Liver (tissue), 9 donors: ENCODE results near the gene WDR17. TPM values are rescaled to one million over a fixed set of nuclear protein-coding genes. Genes with fewer than 3 reads are reported as not detected.

Experiments used
- DNase-seq: peaks from one replicate; pipeline ENCODE4 v3.0.0-alpha.2; 2017; ENCODE audit warnings: low spot score
- H3K27ac ChIP-seq, 2 donors: one replicate each; pipeline ENCODE4 v1.7.0; 2013; ENCODE audit warnings: inconsistent platforms in 2 of 2, low read length in 2 of 2, control low read depth in 1 of 2, low read depth in 1 of 2, mild to moderate bottlenecking in 1 of 2
- H3K27me3 ChIP-seq, 4 donors: one replicate each; pipeline versions ENCODE4 v1.6.1 to v1.7.0; 2013; ENCODE audit warnings: low read length in 3 of 4, inconsistent platforms in 1 of 4, mild to moderate bottlenecking in 1 of 4, moderate library complexity in 1 of 4; ENCODE audit not compliant: control insufficient read depth in 4 of 4, insufficient read depth in 4 of 4
- H3K36me3 ChIP-seq, 4 donors: one replicate each; pipeline versions ENCODE4 v1.6.1 to v1.7.0; 2013; ENCODE audit warnings: low read length in 3 of 4, mild to moderate bottlenecking in 3 of 4, low read depth in 1 of 4, moderate library complexity in 1 of 4; ENCODE audit not compliant: control insufficient read depth in 4 of 4, insufficient read depth in 3 of 4
- H3K4me1 ChIP-seq, 4 donors: one replicate each; pipeline versions ENCODE4 v1.6.1 to v1.7.0; 2013; ENCODE audit warnings: low read length in 3 of 4, mild to moderate bottlenecking in 3 of 4, moderate library complexity in 1 of 4; ENCODE audit not compliant: control insufficient read depth in 4 of 4, insufficient read depth in 4 of 4
- H3K4me3 ChIP-seq, 3 donors: one replicate each; pipeline versions ENCODE4 v1.6.1 to v1.7.0; 2013; ENCODE audit warnings: low read length in 3 of 3, control low read depth in 1 of 3, low read depth in 1 of 3, mild to moderate bottlenecking in 1 of 3
- H3K9ac ChIP-seq, 2 donors: one replicate each; pipeline ENCODE4 v1.7.0; 2013; ENCODE audit warnings: low read length in 2 of 2, mild to moderate bottlenecking in 2 of 2, moderate library complexity in 2 of 2, control low read depth in 1 of 2, low read depth in 1 of 2
- H3K9me3 ChIP-seq, 4 donors: one replicate each; pipeline versions ENCODE4 v1.6.1 to v1.7.0; 2013; ENCODE audit warnings: low read length in 3 of 4; ENCODE audit not compliant: control insufficient read depth in 4 of 4
- EGR1 ChIP-seq, 2 donors: IDR thresholded peaks; 2 replicates each; pipeline ENCODE4 v1.6.1; 2016 to 2018; ENCODE audit warnings: antibody characterized with exemption in 2 of 2, low read depth in 2 of 2
- FOXA1 ChIP-seq: IDR thresholded peaks from 2 replicates; pipeline ENCODE4 v1.6.1; 2016; ENCODE audit warnings: antibody characterized with exemption
- FOXA2 ChIP-seq: IDR thresholded peaks from 2 replicates; pipeline ENCODE4 v1.6.1; 2016; ENCODE audit warnings: antibody characterized with exemption
- GABPA ChIP-seq, 2 donors: IDR thresholded peaks in 1 of 2; conservative IDR thresholded peaks in 1 of 2; 2 replicates each; pipeline ENCODE4 v1.6.1; 2016; ENCODE audit warnings: antibody characterized with exemption in 2 of 2, mild to moderate bottlenecking in 1 of 2, moderate library complexity in 1 of 2
- HNF4A ChIP-seq, 2 donors: conservative IDR thresholded peaks; 2 replicates each; pipeline ENCODE4 v1.6.1; 2016; ENCODE audit warnings: antibody characterized with exemption in 2 of 2, mild to moderate bottlenecking in 2 of 2
- HNF4G ChIP-seq: IDR thresholded peaks from 2 replicates; pipeline ENCODE4 v1.6.1; 2016; ENCODE audit warnings: antibody characterized with exemption
- JUND ChIP-seq, 2 donors: IDR thresholded peaks; 2 replicates each; pipeline ENCODE4 v1.6.1; 2016; ENCODE audit warnings: antibody characterized with exemption in 2 of 2
- RAD21 ChIP-seq, 2 donors: IDR thresholded peaks; 2 replicates each; pipeline ENCODE4 v1.6.1; 2016; ENCODE audit warnings: antibody characterized with exemption in 2 of 2, mild to moderate bottlenecking in 2 of 2
- RXRA ChIP-seq, 2 donors: IDR thresholded peaks; 2 replicates each; pipeline ENCODE4 v1.6.1; 2017 to 2018; ENCODE audit warnings: antibody characterized with exemption in 2 of 2, mild to moderate bottlenecking in 1 of 2
- SP1 ChIP-seq: IDR thresholded peaks from 2 replicates; pipeline ENCODE4 v1.6.1; 2018; ENCODE audit warnings: antibody characterized with exemption, mild to moderate bottlenecking
- TAF1 ChIP-seq: conservative IDR thresholded peaks from 2 replicates; pipeline ENCODE4 v1.6.1; 2016; ENCODE audit warnings: antibody characterized with exemption, mild to moderate bottlenecking
- YY1 ChIP-seq: IDR thresholded peaks from 2 replicates; pipeline ENCODE4 v1.6.1; 2016; ENCODE audit warnings: antibody characterized with exemption, mild to moderate bottlenecking
- WGBS: extraction: QIAGEN DNeasy Blood & Tissue Kit; methylation state at CpG from one replicate; pipeline ENCODE4 v1.1.7; 2013; 5-methylcytosine and 5-hydroxymethylcytosine counted together
- polyA plus RNA-seq, 2 donors: library from polyadenylated mRNA; stranded (reverse) in 1 of 2; unstranded in 1 of 2; fragments of 200-250 nt in 1 of 2; fragments of >200 nt in 1 of 2; fragmentation: Nextera tagmentation in 1 of 2; extraction: Ambion mirVana in 1 of 2; gene quantifications; one replicate each; pipeline versions ENCODE4 v1.2.1 to v1.2.3, GENCODE V29; 2013 to 2015
- total RNA-seq, 2 donors: library from RNA; depleted of rRNA; stranded (reverse); fragments of >200 nt; gene quantifications; one replicate each; pipeline ENCODE4 v1.2.3, GENCODE V29; 2014
- TF ChIP-seq, protein P1 (sequence below): IDR thresholded peaks from 2 replicates; pipeline ENCODE4 v1.6.1; 2016; ENCODE audit warnings: antibody characterized with exemption
- TF ChIP-seq, protein P2 (sequence below): IDR thresholded peaks from 2 replicates; pipeline ENCODE4 v1.6.1; 2016; ENCODE audit warnings: antibody characterized with exemption, mild to moderate bottlenecking
- TF ChIP-seq, protein P3 (sequence below): IDR thresholded peaks from 2 replicates; pipeline ENCODE4 v1.6.1; 2016; ENCODE audit warnings: antibody characterized with exemption
- TF ChIP-seq, protein P4 (sequence below): IDR thresholded peaks from 2 replicates; pipeline ENCODE4 v1.6.1; 2016; ENCODE audit warnings: antibody characterized with exemption
- donor health status: healthy.
- donor health status: healthy.
- donor health status: healthy.
- donor health status: healthy.
- donor health status: healthy.

The WDR17 gene
- total and polyA plus RNA-seq, 4 donors: 0.14 to 0.84 (median 0.34) TPM

DNA sequence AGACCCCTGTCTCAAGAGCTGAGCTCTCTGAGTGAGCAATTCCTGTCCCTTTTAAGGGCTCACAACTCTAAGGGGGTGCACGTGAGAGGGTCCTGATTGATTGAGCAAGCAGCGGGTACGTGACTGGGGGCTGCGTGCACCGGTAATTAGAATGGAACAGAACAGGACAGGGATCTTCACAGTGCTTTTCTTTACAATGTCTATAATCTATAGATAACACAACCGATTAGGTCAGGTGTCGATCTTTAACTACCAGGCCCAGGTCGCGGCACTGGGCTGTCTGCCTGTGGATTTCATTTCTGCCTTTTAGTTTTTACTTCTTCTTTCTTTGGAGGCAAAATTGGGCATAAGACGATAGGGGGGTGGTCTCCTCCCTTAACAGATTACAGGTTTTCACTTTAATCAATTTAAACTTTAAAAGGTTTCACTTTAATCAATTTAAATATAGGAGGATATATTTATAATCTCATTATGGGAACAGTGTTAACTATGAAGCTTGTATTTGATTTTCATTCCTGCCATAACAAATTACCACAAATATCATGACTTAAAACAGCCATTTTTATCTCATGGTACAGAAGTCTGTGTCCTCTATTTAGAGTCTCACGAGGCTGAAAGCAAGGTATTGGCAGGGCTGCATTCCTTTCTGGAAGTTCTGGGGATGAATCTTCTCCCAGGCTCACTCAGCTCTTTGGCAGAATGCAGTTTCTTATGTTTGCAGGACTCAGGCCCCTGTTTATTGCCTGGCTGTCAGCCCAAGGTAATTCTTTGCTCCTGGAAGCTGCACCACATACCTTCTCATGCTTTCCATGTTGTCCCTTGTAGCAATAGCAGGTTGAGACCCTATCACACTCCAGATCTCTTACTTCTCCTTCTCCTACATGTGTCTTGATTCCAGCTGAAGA is 124.5 kb downstream of the WDR17 start:
- Histone ChIP-seq H3K27ac (no peak overlapping the region), H3K9me3 (no peaks in the 10 kb centered on the region), H3K9ac (no peak overlapping the region), H3K4me1 (peaks cover 0 to 3% (median 2%) of the 10 kb centered on the region in 4 donors), H3K36me3 (no peaks in the 10 kb centered on the region), H3K4me3 (no peak overlapping the region), H3K27me3 (peaks cover 0 to 6% (median 2%) of the 10 kb centered on the region in 4 donors)
- TF ChIP-seq EGR1 (IDR thresholded peaks at IDR 0.05; ENCODE audit: low read depth in 2 of 2) (no peak), HNF4G (no peak), TAF1 (no peak), JUND (IDR thresholded peaks at IDR 0.05) (no peak), FOXA1 (no peak), RAD21 (IDR thresholded peaks at IDR 0.05) (no peak), FOXA2 (no peak), RXRA (IDR thresholded peaks at IDR 0.05) (no peak), YY1 (no peak), HNF4A (conservative IDR thresholded peaks at IDR 0.05) (no peak), GABPA (IDR thresholded peaks at IDR 0.05 in 1 of 2, conservative IDR thresholded peaks at IDR 0.05 in 1 of 2) (no peak), SP1 (no peak)
- TF ChIP-seq, protein P1, sequence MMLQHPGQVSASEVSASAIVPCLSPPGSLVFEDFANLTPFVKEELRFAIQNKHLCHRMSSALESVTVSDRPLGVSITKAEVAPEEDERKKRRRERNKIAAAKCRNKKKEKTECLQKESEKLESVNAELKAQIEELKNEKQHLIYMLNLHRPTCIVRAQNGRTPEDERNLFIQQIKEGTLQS: no peak
- TF ChIP-seq, protein P2, sequence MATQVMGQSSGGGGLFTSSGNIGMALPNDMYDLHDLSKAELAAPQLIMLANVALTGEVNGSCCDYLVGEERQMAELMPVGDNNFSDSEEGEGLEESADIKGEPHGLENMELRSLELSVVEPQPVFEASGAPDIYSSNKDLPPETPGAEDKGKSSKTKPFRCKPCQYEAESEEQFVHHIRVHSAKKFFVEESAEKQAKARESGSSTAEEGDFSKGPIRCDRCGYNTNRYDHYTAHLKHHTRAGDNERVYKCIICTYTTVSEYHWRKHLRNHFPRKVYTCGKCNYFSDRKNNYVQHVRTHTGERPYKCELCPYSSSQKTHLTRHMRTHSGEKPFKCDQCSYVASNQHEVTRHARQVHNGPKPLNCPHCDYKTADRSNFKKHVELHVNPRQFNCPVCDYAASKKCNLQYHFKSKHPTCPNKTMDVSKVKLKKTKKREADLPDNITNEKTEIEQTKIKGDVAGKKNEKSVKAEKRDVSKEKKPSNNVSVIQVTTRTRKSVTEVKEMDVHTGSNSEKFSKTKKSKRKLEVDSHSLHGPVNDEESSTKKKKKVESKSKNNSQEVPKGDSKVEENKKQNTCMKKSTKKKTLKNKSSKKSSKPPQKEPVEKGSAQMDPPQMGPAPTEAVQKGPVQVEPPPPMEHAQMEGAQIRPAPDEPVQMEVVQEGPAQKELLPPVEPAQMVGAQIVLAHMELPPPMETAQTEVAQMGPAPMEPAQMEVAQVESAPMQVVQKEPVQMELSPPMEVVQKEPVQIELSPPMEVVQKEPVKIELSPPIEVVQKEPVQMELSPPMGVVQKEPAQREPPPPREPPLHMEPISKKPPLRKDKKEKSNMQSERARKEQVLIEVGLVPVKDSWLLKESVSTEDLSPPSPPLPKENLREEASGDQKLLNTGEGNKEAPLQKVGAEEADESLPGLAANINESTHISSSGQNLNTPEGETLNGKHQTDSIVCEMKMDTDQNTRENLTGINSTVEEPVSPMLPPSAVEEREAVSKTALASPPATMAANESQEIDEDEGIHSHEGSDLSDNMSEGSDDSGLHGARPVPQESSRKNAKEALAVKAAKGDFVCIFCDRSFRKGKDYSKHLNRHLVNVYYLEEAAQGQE: no peak
- TF ChIP-seq, protein P3, sequence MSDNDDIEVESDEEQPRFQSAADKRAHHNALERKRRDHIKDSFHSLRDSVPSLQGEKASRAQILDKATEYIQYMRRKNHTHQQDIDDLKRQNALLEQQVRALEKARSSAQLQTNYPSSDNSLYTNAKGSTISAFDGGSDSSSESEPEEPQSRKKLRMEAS: no peak
- TF ChIP-seq, protein P4, sequence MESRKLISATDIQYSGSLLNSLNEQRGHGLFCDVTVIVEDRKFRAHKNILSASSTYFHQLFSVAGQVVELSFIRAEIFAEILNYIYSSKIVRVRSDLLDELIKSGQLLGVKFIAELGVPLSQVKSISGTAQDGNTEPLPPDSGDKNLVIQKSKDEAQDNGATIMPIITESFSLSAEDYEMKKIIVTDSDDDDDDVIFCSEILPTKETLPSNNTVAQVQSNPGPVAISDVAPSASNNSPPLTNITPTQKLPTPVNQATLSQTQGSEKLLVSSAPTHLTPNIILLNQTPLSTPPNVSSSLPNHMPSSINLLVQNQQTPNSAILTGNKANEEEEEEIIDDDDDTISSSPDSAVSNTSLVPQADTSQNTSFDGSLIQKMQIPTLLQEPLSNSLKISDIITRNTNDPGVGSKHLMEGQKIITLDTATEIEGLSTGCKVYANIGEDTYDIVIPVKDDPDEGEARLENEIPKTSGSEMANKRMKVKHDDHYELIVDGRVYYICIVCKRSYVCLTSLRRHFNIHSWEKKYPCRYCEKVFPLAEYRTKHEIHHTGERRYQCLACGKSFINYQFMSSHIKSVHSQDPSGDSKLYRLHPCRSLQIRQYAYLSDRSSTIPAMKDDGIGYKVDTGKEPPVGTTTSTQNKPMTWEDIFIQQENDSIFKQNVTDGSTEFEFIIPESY: no peak
- 80% methylated on average over 11 of the region's 11 CpGs for WGBS
- no peak for DNase-seq

DNA sequence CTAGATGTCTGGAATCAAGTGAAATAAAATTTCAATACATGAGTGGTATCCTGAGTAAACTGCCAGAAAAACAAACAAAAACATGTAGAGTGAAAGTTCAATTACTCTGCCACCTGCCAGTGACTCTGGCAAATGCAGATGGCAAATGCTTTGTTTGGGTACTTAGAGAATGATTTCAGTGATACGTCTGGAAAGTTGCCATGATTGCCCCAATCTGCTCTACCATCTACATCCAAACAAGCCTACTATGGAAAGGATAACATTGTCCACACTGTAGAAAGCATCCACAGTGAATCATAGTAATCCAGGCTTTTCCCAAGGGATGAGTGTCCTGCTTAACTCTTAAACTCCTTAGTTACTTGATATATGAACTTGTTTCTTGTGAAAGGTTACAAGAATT is 126.3 kb downstream of the WDR17 start:
- WGBS: 31% methylated on average over 1 of the region's 1 CpG
- no peak for DNase-seq
- no peak overlapping the region for H3K9ac ChIP-seq
- H3K36me3 ChIP-seq: no peaks in the 10 kb centered on the region
- no peaks in the 10 kb centered on the region for H3K9me3 ChIP-seq
- H3K27me3 ChIP-seq: peaks cover 0 to 6% (median 2%) of the 10 kb centered on the region in 4 donors
- H3K27ac ChIP-seq: no peak overlapping the region
- H3K4me3 ChIP-seq: no peak overlapping the region
- no peak for TF ChIP-seq HNF4A (conservative IDR thresholded peaks at IDR 0.05)
- TF ChIP-seq YY1: no peak
- TF ChIP-seq, protein P2: no peak
- H3K4me1 ChIP-seq: peaks cover 0 to 7% (median 3%) of the 10 kb centered on the region in 4 donors
